NCI-H345 treated with DMSO at 0.1 percent for 48 hours (cell line): ENCODE data around the gene TRIM9.

Experiments
- DNase-seq: peaks from one replicate; lab custom pipeline; 2025; ENCODE audit not compliant: unreplicated experiment; lab: John Stamatoyannopoulos, UW

Gene TRIM9

DNA sequence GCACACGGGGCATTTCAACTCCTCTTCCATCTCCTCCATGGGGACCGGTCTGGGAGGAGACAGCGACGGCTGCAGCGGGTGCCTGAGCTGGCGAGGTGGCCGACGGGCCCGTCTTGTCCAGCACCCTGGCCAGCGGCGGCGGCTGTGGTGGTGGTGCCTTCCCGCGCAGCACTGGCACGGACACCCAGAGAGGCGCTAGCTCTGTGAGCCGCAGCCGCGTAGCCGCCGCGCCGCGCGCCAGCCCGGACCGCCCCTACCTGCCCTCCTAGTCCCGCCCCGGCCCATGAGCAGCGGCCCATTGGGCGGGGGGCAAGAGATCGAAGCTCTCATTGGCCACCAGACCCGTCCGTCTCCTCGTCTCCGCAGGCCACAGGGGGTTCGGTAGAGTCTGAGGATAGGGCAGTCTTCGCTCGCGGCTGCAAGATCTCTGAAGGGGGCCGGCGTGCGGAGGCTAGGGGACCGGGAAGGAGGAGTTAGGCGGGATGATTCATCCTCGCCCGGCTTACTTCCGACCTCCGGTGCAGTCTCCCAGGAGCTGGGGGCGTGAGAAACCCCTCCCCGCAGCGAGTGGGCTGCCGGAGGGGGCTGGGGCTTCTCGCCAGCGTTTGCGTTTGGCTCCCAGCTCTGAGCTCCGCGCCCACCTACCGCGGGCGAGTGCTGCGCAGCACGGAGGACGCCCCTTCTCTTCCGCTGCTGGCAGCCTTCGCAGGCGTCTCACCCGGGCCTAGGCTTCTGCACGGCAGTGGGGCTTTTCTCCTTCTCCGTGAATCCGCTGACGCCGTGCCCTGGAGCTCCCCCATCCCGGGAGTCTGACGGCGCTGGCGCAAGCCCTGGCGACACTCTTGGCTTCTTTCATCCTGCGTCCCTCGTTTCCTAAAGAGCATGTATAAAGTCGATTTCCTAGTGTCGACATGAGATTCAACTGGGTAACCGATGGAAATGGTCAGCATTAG, at the start of gene TRIM9:
Gene TRIM9, minus strand, starts transcription at position 205 of the 953 bp plus-strand sequence. Its CDS starts 166 bp downstream, at position 39.
- peak; percentile 97 for DNase-seq

DNA sequence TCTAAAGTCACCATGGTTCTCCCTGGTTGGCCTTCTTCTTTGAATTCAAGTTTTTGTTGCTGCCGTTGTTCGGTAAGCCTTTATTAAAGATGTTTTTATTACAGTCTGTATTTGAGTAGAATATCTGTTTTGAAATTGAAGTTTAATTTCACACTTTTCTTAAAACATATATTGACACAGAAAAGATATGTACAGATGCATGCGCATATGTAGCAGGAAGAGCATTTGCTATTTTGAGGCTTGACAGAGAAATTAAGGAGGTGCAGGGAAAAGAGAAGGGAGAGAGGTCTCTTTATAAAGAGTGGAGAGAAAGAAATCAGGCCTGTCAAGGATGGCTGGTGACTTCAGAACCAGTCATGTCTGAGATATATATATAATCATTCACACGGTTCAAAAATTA, 46.0 kb upstream of the TRIM9 start:
- DNase-seq = no peak

DNA sequence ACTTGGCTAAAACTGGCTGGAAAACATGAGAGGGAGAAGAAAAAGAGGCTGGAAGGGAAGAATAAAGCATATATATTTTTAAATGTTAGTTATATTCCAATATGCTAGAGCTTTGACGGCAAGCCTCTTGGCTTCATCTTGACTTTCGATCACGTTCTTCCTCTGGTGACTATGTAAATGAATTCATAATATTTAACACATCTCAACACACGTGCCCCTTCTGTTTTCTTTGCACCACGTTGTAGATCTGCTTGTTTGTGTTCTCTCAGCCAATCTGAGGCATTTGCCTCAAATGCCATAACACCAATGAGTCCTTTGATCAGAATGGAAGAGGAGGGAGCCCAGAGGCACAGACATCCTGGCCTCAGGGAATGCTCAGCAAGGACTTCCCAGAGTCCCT, 45.4 kb upstream of the TRIM9 start:
- no peak for DNase-seq

DNA sequence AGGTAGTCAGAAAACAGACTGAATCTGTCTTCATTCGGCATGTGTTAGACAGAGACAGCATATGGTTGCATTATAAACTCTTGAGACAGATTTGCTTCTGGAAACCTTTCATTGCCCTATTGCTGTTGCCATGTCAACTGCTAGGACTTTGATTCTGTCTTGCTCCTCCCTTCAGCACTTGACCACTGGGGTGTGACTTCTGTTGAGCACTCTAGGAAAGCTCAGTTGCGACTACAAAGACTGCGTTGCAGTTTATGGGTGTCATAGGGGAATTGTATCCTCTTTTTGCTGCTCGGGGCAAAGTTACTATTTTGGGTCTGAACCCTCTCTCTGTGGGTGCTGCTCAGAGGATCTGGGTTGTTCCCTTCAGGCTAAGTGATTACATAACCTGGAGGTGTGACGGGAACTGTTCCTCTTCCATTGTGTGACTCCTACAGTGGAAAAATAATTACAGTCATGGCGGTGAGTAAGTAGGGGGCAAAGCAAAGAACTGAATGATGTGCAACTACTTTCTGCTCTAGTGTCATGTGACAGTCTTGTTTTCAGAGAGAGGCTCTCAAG, 44.3 kb upstream of the TRIM9 start:
- no peak for DNase-seq

DNA sequence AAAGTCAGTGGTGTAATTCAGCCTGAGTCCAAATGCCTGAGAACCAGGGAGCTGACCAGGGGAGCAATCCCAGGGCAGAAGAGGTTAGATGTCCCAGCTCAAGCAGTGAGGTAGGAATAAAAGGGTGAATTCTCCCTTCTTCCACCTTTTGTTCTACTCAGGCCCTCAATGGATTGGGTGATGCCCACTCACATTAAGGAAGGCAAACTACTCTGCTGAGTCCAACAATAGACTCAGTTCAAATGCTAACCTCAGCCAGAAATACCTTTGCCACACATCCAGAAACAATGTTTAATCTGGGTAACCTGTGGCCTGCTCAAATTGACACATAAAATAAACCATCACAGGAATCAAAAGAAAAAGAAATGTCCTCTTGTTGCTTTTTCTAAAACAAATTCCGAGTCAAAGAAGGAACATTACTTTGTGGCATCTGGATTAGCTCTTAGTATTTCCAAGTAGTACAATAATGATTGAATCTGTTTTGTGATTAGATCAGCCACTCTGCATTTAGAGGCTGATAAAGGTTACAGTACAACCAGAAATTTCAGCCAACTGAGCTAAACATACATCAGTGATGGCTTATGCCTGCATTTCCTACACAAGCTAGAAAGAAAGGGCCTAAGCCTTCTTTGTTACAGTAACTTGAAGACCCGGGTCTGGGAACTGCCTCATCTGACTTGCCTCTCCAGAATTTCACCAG, 43.6 kb upstream of the TRIM9 start:
- no peak for DNase-seq

DNA sequence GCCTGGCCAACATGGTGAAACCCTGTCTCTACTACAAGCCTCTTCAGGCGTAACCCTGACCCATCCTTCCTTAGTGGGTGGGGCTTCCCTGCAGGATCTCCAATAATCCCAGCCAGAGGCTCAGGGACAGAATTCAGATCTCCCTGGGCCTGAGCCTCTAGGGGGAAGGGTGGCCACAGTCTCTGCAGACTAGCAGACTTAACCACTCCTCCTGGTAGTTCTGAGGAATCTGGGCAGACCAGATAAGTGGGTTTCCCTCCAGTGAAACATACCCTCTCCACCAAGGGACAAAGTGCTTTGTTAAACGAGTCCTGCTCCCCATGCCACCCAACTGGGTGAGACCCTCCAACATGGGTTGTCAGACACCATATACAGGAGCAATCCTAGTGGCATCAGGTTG, 36.6 kb upstream of the TRIM9 start:
- DNase-seq = no peak

DNA sequence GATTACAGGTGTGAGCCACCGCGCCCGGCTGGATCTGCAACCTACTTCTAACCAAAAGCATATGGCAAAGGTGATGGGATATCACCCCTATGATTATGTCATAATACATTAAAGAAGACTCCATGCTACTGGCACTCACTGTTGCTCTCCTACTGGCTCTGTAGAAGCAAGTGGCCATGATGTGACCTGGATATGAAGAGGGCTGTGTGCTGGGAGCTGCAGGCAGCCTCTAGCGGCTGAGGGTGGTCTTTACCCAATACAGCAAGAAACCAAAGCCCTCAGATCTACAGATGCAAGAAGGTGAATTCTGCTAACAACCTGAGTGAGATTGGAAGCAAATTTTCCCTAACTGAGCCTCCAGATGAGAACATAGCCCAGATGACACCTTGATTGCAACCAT, 34.2 kb upstream of the TRIM9 start:
- no peak for DNase-seq

DNA sequence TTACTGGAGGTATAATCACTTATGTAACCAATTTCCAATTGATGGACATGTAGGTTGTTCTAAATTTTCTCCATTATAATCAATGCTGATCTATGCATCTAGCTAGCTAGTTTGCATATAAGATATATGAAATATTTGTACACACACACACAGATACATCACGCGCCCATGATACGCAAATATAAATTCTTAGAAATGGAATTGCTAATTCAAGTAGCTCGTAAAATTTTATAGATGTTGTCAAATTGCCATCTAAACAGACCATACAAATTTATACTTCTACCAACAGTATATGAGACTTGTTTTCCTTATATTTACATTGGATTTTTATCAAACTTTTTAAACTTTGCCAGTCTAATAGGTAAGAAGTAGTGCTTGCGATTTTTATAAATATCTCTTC, 29.1 kb upstream of the TRIM9 start:
- no peak for DNase-seq

DNA sequence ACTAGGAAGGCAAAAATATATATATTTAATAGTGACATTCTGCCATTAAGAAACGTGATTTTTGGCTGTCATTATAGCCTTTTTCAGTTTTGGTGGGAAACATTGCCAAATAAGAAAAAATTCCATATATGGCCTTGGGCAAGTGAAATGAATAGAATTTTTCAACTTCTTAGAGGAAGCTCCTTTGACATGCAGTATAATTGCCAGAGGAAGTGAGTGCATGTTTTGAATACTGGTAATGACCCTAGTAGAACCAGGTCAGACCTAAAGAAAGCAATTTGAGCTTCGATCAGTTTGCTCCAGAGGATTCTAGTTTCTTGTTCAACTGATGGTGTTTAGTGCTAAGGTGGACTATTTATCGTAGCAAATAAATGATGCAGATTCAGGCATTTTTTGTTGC, 26.2 kb upstream of the TRIM9 start:
- DNase-seq = no peak

DNA sequence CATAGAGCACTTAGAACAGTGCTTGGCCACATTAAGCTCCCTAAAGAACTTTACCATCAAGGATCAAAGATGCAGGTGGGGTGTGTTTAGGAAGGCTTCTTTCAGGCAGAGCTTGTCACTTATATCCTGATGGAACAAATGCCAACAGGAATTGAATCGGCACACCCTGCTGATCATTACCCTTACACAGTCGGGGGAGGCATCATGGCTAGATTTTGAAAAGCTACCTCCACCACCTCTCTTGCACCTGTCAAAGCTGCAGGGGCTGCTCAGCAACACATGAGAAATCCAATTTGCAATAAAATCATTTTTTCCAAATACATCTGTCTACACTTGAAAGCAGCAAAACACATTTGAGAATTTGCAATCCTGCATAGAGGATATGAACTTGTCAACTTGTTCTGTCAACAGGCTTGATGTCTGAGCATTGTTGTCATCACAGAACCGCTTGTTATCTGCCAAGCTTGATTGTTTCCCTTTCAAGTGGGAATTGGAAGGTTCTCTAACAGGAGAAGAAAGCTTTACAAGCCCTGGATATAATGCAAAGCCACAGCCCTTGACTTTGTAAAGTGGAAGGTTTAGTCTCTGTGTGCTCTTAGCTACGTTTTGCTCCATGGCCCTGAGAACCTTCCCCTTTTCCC, 24.6 kb upstream of the TRIM9 start:
- peak; percentile 62 for DNase-seq

DNA sequence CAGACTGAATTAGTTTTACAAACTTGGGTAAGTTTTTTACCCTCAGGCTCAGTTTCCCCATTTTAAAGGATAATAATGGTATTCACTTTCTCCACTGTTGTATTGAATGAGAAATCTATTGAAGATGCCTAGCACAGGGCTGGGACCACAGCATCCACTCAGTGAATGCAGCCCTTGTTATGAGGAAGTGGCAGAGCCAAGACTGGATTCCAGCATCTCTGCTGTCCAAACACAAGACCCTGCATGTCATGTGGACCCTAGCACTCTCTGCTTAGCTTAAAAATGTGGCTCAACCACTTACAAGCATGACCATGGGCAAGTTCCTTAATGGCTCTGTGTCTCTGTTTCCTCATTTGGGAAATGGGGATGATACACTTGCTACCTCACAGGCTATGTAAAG, 24.1 kb upstream of the TRIM9 start:
- no peak for DNase-seq

DNA sequence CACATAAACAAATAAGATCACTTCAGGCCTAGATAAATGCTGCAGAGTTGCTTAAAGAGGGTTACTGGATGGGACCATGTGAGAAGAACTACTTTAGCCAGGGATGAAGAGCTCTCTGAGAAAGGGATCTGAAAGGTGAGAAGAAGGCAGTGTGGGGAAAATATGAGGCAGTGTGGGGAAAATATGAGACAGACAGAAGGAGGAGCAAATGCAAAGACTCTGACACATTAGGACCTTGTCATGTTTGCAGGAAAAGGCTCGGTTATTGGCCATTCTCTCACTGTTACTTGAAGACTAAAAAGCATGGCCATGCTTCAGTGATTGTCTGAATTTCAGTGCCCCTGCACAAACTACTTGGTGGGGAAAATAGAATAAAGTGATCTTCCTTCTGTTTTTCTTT, 22.7 kb upstream of the TRIM9 start:
- no peak for DNase-seq

DNA sequence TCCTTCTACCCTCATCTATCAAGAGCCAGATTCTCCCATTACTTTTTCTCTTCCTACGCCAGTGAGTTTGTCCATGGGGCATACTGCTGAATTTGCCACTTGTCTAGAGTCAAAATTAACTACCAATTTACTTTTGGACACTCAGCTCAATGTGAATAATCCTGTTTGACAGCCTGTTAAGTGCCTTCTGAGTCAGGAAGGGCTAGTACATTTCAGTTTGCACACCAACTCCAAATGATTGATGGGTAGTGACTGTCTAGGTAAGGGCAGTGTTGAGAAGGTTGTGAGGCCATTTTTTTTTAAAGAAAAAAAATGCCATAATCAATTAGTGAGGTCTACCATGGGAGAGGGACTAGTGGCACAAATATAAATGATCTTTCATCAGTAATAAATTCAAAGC, 21.8 kb upstream of the TRIM9 start:
- DNase-seq = no peak

DNA sequence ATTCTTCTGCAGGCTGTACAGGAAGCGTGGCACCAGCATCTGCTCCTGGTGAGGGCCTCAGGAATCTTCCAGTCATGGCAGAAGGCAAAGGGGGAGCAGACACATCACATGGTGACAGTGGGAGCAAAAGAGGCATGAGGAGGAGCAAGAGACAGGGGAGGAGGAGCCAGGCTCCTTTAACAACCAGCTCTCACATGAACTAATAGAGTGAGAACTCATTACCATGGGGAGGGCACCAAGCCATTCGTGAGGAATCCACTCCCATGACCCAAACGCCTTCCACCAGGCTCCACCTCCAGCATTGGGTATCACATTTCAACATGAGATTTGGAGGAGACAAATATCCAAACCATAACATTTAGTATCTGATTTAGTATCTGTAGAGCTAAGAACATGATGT, 14.7 kb upstream of the TRIM9 start:
- no peak for DNase-seq

DNA sequence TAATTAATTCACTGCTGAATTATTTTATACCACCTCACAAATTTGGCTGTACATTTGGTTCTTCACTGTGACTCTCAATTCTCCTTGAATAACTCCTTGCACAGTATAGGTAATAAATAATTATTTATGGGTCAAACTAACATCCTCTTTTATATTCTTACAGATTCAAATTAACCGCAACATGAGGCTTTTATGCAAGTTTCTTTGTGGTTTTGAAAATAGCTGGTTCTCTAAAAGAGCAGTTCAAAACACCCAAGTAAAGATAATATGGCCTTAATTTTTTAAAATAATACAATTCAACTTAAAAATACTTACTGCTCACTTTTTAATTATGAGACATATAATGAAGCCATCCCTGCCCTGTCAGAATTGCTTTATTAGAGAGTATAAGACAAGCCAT, 12.9 kb upstream of the TRIM9 start:
- no peak for DNase-seq

DNA sequence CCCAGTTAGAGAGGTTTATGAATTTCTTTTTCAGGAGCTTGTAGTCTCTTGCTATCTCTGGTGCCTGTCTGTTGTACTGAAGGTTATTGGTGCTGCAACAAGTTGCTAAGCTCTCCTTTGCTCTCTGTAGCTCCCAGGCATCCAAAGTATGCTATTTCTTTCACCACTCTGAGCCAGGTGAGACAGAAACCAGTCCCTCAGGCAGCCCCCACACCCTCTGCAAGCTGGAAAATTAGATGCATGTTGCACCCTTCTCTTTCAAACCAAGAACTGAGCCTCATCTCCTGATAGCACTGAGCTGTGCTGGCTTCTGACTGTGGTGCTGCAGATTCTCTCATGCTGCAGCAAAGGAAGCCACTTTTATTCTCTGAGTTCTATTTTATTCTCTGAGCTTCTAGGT, 9.6 kb upstream of the TRIM9 start:
- DNase-seq = no peak

DNA sequence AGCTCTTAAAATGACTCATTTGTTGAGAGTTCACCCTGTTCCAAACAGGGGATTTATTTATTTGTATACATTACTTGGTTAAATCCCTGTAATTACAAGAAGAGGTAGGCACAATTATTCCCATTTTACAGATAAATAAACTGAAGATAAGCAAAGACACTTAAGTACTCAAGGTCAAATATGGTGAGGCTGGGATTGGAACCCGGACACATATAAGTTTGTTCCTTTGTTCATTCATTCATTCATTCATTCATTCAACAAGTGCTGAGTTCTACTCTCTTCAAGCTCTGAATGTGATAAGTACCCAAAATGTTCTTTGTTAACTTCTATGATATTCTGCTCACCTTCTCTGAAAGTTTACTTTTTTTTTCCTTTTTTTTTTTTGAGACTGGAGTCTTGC, 2.4 kb upstream of the TRIM9 start:
- DNase-seq = no peak

DNA sequence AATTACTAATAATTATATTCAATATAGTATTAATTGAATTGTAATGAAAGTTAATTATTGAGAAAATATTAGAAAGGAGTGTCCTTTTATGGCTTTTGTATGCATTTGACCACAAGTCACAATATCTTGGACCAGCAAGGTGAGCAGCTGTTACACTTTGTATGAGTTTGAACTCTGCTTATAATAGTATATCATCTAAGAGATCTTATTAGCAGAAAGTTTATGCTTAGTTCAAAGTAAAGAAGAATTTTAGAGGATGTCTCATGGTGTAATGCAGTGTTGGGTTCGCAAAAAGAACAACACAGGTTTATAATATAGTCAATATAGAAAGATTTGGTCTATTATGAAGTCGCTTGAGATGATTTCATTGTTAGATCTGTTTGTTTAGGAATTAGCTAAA, 2.0 kb upstream of the TRIM9 start:
- no peak for DNase-seq

DNA sequence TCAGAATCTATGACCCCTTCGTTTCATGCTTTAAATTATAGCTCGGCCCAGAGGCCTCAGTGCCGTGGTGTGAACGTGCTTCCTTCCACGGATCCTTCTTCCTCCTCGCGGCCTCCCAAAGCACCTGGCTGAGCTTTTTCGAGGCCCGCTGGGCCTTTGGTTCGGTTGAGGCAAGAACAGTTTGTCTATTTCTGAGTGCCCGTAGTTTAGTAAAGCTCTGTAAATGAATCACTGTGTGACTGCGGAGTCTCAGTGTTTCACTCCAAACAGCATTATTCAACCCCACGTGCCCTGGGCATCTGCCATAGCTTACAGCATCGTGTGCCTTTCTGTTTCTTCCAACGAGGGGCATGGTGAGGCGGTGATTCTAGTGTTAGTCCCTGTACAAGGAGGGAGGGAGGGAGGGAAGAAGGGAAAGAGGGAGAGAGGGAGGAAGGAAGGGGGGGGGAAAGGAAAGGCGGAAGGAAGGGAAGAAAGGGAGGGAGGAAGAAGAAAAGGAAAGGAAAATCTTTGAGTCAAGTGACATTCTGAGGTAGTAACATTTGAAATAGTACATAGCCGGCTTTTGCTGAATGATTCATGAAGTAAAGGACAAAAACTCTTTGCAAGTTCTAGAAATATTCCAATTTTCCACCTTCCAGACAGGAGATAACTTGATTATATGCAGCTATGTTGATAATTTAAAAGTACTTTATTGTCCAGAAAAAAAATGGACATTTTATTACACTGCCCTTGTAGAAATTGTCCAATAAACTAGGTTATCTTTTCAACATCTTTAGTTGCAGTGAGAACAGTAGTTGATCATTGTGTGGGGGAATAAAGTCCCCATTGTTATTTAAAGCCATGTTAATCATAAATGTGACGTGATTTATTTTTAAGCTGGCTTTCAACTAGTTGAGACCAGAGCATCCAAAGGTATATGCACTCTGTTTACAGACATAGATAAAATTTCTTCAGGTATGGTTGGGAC, 1.2 kb upstream of the TRIM9 start:
- peak; percentile 53 for DNase-seq

DNA sequence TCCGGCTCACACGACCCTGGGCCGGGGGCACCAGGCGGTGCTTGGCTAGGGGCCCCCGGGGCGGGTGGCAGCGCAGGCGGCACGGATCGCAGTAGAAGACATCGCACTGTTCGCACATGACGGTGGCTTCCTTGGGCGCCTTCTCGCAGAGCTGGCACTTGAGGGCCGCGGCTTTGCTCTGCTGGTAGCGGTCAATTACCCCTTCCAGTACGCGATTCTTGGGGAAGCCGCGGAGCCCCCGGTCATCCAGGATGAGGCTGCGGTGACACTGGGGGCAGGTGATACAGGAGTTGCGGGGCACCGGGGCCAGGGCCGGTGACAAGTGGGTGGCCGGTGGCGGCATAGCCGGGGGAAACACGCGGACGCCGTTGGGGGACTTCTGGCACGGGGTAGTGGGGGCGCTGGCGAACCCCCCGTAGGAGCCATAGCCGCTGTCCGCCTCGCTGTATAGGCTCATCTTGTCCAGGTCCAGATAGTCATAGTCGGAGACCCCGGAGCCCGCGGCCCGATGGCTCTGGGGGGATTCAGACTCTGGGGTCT, 553 bp downstream of the TRIM9 start:
- DNase-seq = no peak
